LHCN-M2 (cell line): ENCODE data around the gene PRAF2. TPM values are rescaled to one million over a fixed set of nuclear protein-coding genes. Genes with fewer than 3 reads are reported as not detected.

Experiments used
- DNase-seq: peaks from one replicate; pipeline ENCODE4 v3.0.0-alpha.2; 2012; ENCODE audit warnings: low read depth
- polyA plus RNA-seq: library from polyadenylated mRNA; unstranded; fragments of >200 nt; gene quantifications from one replicate; pipeline ENCODE4 v1.2.1, GENCODE V29; 2012; ENCODE audit warnings: missing spikeins
- total RNA-seq: library from RNA; depleted of rRNA; stranded (reverse); fragments of >200 nt; gene quantifications from 2 replicates; pipeline ENCODE4 v1.2.3, GENCODE V29; 2014; rRNA removed

PRAF2 gene, protein sequence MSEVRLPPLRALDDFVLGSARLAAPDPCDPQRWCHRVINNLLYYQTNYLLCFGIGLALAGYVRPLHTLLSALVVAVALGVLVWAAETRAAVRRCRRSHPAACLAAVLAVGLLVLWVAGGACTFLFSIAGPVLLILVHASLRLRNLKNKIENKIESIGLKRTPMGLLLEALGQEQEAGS
- total RNA-seq = 17.5 and 18.5 TPM in 2 replicates
- polyA plus RNA-seq = 84.0 TPM

DNA sequence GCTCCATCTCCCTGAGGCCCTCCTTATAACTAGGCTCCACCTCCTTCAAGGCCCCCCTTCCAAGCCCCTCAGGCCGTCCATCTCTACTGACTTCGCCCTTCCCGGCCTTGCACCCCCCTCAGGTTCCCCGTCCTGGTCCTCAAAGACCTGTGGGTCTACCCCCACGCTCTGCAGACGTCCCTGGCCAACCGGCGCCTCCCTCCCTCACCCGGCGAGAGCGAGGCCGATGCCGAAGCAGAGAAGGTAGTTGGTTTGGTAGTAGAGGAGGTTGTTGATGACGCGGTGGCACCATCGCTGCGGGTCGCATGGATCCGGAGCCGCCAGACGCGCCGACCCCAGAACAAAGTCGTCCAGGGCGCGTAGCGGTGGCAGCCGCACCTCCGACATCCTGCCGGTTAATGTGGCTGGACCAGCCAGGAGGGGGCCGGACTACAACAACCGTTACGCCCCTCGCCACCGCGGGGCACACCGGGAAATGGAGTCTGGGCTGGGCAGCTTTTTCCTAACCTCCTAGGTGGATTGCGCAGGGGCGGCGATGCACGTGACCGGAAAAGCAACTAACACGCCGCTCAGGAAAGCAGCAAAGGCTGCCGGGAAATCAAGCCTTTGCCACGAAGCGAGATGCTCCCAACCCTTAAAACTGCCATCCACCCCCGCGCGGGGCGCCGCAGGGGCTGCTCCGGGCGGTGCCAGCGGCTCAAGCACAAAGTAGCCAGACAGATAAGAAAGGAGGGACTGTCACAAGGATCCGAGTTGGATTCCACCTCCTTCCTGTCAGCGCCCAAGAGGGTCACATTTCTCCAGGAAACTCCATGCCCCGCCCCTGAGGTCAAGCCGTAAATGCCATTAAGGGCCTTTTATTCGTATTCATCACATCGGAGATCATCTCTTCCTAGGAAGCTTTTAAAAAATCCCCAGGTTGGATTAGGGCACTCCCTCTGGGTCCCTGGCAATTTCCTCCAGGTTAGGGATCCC is at the start of gene PRAF2:
TSS of gene PRAF2 (minus strand) at position 402 of the 975 bp plus-strand sequence. CDS start at position 387, 15 bp downstream.
- peak; percentile 86 for DNase-seq

DNA sequence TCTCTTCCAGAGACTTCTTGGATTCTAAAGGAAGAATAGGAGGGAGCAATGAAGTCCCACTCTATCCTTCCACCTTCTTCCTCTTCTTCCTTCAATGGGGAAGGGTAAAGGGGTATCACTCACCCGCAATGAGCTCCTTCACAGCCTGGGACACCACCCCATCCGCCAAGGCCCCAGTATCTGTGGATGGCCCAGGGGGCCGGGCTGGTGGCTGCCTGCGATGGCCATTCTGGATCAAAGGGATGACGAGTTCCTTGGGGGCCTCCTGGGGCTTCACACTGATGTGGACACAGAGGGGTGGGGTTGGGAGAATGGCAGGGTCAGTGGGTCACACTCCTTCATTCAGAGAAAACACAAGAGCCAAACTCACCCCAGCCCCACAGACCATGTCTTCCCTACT is 48.7 kb upstream of the PRAF2 start:
- no peak for DNase-seq

DNA sequence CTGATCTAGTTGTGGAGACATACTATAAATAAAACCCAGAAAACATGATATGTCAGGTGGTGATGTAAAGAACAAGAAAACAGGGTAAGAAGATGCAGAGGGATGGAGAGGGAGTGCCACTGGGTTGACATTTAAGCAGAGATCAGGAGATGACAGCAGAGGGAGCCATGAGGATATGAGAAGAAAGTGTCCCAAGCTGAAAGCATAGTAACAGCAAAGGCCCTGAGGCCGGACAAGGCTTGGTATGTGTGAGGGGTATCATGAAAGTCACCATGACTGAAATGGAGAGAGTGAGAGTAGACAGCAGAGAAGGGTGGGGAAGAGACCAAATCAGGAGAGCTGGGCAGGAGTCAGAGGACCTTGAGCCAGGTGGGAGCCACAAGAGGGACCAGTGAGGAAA is 46.3 kb upstream of the PRAF2 start:
- no peak for DNase-seq

DNA sequence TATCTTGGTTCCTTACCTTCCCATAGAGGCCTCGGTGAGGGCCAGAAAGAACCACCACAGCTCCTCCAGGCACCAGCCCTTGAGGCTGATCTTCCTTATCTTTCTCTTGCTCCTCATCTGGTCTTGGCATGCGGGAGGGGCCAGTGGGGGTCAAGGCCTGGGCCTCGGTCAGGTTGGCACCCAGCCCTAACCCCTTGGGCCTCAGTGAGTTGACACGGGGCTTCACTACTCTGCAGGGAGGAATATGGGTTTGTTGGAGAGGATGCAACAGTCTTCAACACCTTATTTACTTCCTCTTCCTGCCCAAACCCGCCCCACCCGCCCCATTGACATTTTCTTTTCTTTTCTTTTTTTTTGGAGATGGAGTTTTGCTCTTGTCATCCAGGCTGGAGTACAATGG is 43.8 kb upstream of the PRAF2 start:
- DNase-seq = no peak

DNA sequence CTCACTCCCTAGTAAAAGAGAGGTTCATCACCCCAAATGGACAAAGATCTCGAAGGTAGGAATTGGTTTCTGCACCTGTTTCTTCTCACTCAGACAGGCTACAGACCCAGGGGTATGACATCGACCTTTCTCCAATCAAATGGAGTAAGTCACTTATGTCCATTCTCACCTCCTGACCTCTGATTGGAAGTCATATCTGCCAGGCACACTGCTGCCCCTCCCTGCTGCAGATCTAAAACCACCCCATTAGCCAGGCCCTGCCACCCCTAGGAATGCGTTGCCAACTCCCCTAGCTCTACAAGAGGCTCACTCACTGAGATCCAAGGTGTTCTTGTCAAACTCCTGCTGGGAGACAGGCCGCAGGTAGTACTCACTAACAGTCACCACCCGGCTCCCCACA is 42.9 kb upstream of the PRAF2 start:
- no peak for DNase-seq

DNA sequence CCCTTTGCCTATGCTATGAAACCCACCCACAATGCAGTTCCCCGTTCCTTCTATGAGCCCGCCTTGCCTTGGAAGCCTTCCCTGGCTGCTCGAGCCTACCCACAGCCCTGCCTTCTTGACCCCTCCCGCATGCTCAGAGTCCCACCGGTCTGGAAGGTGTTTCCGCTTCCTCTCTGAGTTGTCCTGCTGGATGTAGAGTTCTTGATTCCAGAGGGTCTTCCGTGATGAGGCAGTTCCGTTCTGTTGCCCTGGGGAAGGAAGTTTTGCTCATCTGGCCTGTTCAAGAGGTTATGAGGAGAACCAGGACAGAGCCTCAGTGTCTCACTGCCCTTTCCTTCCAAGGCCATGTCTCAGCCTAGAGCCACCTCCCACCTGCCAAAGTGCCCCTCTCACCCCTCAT is 42.3 kb upstream of the PRAF2 start:
- DNase-seq = no peak

DNA sequence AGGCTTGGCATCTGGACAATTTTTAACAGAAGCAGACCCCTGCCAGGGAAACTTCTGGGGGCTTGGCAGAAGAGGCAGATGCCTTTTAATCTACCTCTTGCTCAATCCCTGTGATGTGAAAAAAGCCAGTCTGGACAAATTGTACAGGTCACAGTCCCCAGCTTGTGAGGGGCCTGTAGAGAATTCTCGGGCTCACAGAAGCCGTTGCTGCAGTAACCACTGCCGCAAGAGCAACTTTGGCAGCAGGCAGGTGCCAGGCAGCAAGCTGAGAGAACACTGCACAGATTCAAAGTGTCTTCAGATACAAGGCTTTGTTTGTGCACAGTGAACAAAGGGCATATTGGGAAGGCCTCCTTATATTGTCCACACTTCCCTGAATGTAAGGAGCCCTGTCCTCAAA is 38.0 kb upstream of the PRAF2 start:
- no peak for DNase-seq

DNA sequence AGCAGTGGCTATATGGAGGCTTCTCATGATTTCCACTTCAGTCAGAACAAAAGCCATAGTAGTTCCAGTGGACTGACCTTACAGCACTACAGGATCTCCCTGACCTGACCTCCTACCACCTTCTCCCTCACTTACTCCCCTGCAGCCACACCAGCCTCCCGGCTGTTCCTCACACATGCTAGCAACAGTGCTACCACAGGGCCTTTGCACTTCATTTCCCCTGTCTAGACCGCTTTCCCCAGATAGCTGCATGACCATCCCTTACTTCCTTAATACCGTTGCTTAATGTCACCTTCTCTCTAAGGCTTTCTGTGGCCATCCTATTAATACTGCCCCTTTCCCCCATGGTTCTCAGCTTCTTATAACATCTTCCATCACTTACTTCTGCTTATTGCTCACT is 36.6 kb upstream of the PRAF2 start:
- no peak for DNase-seq

DNA sequence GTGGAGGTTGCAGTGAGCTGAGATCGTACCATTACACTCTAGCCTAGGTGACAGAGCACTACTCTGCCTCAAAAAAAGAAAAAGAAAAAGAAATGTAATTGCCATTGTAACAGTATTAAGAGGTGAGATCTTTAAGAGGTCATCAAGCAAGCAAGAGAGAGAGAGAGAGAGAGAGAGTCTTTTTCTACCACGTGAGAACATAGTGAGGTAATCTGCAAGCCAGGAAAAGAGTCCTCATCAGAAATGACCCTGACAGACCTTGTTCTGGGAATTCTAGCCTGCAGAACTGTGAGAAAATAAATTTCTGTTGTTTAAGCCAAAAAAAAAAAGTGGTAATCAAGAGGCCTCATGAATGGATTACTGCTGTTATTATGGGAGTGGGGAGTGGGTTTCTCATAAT is 34.8 kb upstream of the PRAF2 start:
- no peak for DNase-seq

DNA sequence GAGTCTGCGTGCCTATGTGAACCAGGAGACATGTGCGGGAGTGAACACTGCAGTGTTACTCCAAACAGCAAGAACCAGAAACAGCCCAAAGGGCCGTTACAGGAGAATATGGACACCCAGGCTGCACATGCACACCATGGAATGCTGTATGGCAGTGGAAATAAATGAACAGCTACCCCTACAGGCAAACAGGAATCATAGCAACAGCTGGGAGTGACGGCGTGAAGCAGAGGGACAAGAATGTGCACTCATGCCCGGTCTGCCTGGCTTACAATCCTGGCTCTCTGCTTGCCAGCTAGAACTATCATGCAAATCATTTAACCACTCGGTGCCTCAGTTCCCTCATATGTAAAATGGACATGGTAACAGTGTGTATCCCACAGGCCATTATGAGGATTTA is 33.1 kb upstream of the PRAF2 start:
- DNase-seq = peak; percentile 30

DNA sequence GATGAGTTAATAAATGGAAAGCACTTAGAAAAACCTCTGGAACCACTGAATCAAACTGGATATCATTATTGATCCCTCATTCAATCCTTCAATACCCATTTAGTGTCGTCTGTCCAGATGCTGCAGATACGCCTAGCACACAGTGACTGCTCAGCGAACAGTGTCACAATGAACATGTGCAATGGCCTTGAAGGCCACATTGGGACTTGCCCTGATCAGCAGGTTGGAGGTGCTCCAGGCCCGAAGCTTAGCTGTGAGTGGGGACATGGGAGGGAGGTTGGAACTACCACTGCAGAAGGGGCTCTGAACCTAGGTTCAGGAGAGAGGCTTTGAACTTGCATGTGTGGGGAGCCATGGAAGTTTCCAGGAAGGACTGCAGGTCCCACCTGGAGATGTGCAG is 32.5 kb upstream of the PRAF2 start:
- no peak for DNase-seq

DNA sequence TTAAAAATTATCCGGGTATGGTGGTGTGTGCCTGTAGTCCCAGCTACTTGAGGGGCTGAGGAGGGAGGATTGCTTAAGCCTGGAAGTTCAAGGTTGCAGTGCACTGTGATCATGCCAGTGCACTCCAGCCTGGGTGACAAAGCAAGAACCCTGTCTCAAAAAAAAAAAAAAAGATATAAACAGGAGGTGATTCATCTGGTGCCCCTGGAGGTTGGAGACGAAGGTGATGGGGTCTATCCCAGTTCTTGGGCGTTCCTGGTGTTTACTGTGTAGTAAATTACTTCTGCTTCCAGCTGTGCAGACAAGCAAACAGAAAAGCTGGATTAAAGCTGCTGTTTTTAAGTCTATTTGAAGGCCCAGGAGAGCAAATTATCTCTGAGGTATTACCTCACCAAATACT is 29.8 kb upstream of the PRAF2 start:
- DNase-seq = no peak

DNA sequence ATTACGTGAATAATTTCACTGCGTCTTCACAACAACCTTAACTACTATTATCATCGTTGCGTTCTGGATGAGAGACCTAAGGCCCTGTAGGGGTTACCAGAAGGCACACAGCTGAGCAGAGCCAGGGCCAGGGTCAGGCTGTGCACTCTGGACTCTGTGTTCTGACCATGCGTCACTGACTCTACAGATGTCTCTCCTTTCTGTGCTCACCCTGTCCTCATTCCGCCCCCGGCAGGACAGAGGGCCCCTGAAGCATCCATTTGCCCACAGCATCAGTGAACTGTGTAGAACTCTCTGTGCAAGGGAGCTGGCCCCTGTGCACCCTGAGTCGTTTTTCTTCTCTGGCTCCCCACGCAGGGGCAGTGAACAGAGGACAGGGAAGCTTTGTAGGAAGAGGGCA is 28.4 kb upstream of the PRAF2 start:
- DNase-seq = no peak

DNA sequence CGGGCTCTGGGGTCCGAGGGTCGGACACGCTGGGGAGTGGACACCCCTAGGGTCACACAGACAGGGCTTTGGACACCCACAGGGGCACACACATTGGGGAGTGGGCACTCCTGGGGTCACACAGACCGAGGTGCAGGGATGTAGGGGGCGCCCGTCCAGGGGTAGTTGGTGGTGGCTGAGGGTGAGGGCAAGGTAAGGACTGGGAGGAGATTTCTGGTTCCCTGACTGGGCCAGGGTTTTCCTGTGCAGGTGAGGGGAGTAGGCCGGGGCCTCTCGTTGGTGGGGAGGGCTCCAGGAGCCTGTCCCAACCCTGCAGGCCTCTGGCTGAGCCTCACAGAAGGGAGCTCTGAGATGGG is 27.8 kb upstream of the PRAF2 start:
- no peak for DNase-seq

DNA sequence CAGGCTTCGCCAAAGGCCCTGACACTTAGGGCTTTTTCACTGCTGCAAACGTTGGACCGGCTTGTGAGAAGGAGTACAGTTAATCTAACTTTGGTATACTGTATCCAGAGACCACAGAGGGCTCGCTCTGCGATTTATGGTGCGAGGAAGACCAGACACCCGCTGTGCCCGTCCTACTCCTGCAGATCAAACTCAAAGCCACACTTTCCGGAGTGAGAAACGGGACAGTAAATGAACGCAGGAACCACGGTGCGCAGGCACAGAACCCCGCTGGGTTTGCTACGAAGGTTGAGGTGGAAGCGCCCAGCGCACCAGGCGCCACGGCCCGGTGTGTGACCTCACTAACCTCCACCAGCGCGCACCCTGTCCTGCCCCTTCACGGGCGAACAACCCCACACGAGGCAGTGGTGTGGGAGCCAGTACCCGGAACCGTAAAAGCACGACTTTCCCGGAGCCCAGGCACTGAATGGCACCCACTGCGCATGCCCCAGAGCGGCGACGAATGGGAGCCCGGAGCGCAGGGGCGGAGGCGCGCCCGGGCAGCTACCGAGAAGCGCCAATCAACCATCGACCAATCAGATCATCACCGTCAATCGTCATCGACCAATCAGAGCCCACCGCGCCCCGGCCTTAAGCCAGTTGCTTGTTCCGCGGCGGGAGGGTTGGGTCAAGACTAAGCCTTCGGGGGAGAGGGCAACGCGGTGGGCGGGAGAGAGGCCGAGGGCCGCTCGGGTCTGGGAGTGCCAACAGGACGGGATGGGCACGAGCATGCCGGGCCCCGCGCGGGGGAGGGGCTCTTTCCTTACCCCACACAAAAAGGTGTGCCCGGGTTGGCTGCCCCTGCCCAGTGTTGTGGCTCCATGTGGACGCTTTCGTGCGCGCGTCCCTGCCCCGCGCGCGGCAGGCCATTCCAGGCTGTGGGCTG is 27.2 kb upstream of the PRAF2 start:
- DNase-seq = peak; percentile 88

DNA sequence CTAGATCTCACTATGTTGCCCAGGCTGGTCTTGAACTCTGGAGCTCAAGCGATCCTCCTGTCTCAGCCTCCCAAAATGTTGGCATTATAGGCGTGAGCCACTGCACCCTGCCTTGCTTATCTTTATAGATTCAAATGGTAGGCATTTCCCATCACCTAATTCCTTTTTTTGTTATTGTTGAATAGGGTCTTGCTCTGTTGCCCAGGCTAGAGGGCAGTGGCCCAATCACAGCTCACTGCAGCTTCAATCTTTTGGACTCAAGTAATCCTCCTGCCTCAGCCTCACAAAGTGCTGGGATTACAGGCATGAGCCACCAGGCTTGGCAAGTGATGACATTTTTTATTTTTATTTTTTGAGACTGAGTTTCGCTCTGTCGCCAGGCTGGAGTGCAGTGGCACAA is 22.6 kb upstream of the PRAF2 start:
- DNase-seq = no peak

DNA sequence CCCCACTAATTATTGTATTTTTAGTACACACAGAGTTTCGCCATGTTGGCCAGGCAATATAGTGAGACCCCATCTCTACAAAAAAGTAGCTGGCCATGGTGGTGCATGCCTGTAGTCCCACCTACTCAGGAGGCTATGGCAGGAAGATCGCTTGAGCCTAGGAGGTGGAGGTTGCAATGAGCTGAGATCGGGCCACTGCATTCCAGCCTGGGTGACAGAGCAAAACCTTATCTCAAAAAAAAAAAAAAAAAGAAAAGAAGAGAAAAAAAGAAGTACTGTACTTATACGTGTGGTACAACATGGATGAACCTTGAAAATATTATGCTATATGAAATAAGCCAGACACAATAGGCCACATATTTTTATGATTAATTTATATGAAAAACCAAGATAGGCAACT is 15.8 kb upstream of the PRAF2 start:
- no peak for DNase-seq

DNA sequence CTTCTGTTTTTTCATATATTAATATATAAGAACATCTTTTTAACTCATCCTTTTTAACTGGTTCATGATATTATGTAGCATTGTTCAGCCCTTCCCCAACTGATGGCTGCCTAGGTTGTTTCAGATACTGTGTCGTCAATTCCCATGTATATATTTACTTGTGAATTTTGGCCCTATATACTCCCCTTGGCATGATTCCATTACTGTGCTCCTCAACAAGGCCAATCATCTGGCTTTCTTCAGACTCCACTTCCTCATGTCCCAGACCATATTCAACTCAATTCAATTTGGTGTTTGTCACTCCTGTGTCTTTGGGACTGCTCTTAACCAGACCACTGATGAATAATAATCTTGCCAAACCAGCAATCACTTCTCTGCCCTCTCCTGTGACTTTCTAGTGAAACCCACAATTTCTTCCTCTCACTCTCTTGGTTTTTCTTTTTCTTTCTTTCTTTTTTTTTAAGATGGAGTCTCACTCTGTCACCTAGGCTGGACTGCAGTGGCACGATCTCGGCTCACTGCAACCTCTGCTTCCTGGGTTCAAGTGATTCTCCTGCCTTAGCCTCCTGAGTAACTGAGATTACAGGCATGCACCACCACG is 8.6 kb upstream of the PRAF2 start:
- no peak for DNase-seq

DNA sequence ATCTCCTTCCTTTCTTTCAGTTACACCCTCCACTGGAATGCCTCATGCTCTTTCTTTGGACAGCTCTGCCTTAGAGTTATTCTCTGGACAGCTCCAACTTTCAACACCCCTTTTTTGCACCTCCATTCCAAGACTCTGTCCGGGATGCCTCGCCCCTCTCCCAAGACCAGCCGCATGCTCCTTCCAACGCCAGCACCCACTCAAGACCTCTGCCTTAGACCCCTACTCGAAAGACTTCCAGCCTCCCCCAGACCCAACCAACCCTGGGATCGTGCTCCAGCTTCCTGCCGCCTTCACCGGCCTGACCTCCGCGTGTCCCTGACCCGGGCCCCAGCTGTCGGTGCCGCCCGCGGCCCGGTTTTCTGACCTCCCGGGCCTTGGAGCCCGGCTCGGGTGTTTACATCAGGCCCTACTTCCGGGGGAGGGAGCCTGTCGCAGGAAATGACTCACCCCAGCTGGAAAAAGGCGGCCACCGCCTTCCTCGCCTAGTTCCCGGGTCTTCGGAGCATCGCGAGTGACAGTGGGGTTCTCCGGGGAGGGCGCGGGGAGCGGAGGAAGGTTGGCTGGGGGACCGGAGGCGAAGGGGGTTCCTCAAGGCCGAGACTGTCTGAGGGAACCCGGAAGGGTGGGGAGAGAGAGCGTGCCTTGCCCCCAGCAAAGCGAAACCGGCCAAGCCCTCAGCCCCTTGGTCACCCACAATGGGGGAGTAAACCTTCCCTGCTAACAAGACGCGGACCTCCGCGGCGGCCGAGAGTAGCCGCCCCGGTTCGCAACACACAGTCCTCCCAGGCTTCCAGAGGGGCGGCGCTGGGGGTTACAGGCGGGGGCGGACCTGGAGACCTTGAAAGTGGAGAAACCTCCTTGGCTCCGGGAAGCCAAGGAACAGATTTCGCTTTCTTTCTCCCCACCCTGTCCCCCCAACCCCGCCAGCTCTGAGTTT is 6.0 kb upstream of the PRAF2 start, which contains the start of gene WDR45:
TSS of gene WDR45 (minus strand) at position 399 of the 940 bp plus-strand sequence. CDS start 1,792 bp downstream, outside the sequence.
- DNase-seq = peak; percentile 73

DNA sequence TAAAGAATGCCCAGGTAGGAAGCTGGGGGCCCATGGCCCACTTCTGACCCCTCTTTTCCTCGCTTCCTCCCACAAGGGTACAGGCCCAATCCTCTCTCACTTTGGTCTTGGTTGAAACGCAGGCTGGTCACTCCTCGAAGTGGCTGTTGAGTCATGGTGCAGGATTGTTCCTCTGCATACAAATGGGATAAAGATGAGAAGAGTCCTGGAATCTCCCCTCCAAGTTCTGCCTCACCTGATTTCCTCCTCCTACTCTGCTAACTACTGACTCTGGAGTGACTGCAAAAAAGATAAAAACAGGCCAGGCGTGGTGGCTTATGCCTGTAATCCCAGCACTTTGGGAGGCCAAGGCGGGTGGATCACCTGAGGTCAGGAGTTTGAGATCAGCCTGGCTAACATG is 4.1 kb upstream of the PRAF2 start:
- DNase-seq = no peak
